Gastrocnemius medialis (tissue), 4 donors: ENCODE measurements around the gene MGAT5. TPM values are rescaled to one million over a fixed set of nuclear protein-coding genes. Genes with fewer than 3 reads are reported as not detected.

Experiments used
- ATAC-seq, 2 donors: fragments of 150-250 bp; one replicate each; pipeline ENCODE4 v1.9.1; 2016
- DNase-seq, 2 donors: peaks; one replicate each; pipeline ENCODE4 v3.0.0-alpha.2; 2019
- H3K27ac ChIP-seq, 4 donors: fragments of 200-600 bp; sonication (generic); 1 replicate in 1 of 4; 2 replicates in 3 of 4; pipeline ENCODE4 v1.5.1; 2016 to 2018; ENCODE audit warnings: mild to moderate bottlenecking in 2 of 4, moderate library complexity in 1 of 4
- H3K27me3 ChIP-seq, 3 donors: fragments of 200-600 bp; sonication (generic) in 2 of 3; 1 replicate in 1 of 3; 2 replicates in 2 of 3; pipeline versions ENCODE4 v1.5.1 to v1.6.0; 2016 to 2019; ENCODE audit warnings: mild to moderate bottlenecking in 1 of 3, moderate library complexity in 1 of 3
- H3K36me3 ChIP-seq, 2 donors: fragments of 200-600 bp; sonication (generic) in 1 of 2; one replicate each; pipeline ENCODE4 v1.5.1; 2017 to 2018
- H3K4me1 ChIP-seq, 2 donors: fragments of 200-600 bp; sonication (generic) in 1 of 2; one replicate each; pipeline ENCODE4 v1.5.1; 2016 to 2017; ENCODE audit warnings: mild to moderate bottlenecking in 2 of 2
- H3K4me3 ChIP-seq, 4 donors: fragments of 200-600 bp; sonication (generic) in 3 of 4; 1 replicate in 1 of 4; 2 replicates in 3 of 4; pipeline ENCODE4 v1.5.1; 2016 to 2019; ENCODE audit warnings: mild to moderate bottlenecking in 2 of 4
- H3K9me3 ChIP-seq, 3 donors: fragments of 200-600 bp; sonication (generic) in 2 of 3; 1 replicate in 1 of 3; 2 replicates in 2 of 3; pipeline ENCODE4 v1.5.1; 2016 to 2019
- CTCF ChIP-seq, 5 experiments: fragments of 450-650 bp in 3 of 5; fragments of 200-600 bp in 2 of 5; sonication (generic) in 2 of 5; IDR thresholded peaks in 4 of 5; conservative IDR thresholded peaks in 1 of 5; 1 replicate in 4 of 5; 2 replicates in 1 of 5; pipeline ENCODE4 v1.5.1; 2016 to 2019; ENCODE audit warnings: antibody characterized with exemption in 5 of 5, mild to moderate bottlenecking in 3 of 5, moderate library complexity in 3 of 5
- POLR2A ChIP-seq, 2 donors: fragments of 450-650 bp; IDR thresholded peaks; one replicate each; pipeline ENCODE4 v1.6.1; 2017; ENCODE audit warnings: antibody characterized with exemption in 2 of 2, mild to moderate bottlenecking in 2 of 2, moderate library complexity in 2 of 2
- in situ Hi-C, 4 donors: fragments of 200-750 bp; cut with MboI; loops; one replicate each; pipeline versions ENCODE4 v1.15.0 to v1.8.0; 2017; ENCODE audit warnings: low sequenced_read_pairs in 4 of 4
- intact Hi-C: fragments of 100-400 bp; cut with DNase I; formaldehyde crosslinking; loops from one replicate; pipeline ENCODE4 v1.15.1; 2023; ENCODE audit warnings: low total_unique reads
- total RNA-seq, 4 donors: library from RNA; depleted of rRNA; stranded (reverse); fragments of >200 nt; gene quantifications; one replicate each; pipeline versions ENCODE4 v1.1.0 to v1.2.3, GENCODE V29; 2016

The MGAT5 gene
- total RNA-seq, 4 donors from 2014 or later: 3.0 to 4.9 (median 3.3) TPM

- DNase-seq: no peak
- no peak for TF ChIP-seq CTCF (IDR thresholded peaks at IDR 0.05 in 4 of 5, conservative IDR thresholded peaks at IDR 0.05 in 1 of 5)
- TF ChIP-seq POLR2A (IDR thresholded peaks at IDR 0.05): no peak
- Histone ChIP-seq H3K36me3 (no peaks in the 10 kb centered on the region), H3K4me3 (no peak overlapping the region), H3K4me1 (peaks cover 6 to 13% of the 10 kb centered on the region in 2 donors), H3K27me3 (no peaks in the 10 kb centered on the region), H3K9me3 (no peaks in the 10 kb centered on the region), H3K27ac (no peak overlapping the region)
- in situ Hi-C loops: loop anchor here in 1 of 4 donors (25.0 kb wide), 2 partner anchors 170 to 545 kb away; no protein-coding TSS in a partner anchor
- ATAC-seq: no peak
- intact Hi-C loops: no loop called here
These were observed 153.4 kb downstream of the MGAT5 start for GRCh38 chr2:134407154-134407890.

- Histone ChIP-seq H3K36me3 (no peaks in the 10 kb centered on the region), H3K4me3 (no peak overlapping the region), H3K27me3 (no peaks in the 10 kb centered on the region), H3K27ac (no peak overlapping the region), H3K9me3 (no peaks in the 10 kb centered on the region), H3K4me1 (peaks cover 6 to 9% of the 10 kb centered on the region in 2 donors)
- TF ChIP-seq POLR2A (IDR thresholded peaks at IDR 0.05) (no peak), CTCF (IDR thresholded peaks at IDR 0.05 in 4 of 5, conservative IDR thresholded peaks at IDR 0.05 in 1 of 5) (no peak)
- in situ Hi-C loops: loop anchor here in 1 of 4 donors (25.0 kb wide), 2 partner anchors 171 to 546 kb away; no protein-coding TSS in a partner anchor
- DNase-seq (no peak), ATAC-seq (no peak)
- intact Hi-C loops: no loop called here
These were observed 154.5 kb downstream of the MGAT5 start for GRCh38 chr2:134408386-134408785.

- Histone ChIP-seq H3K27me3 (no peaks in the 10 kb centered on the region), H3K36me3 (no peaks in the 10 kb centered on the region), H3K9me3 (no peaks in the 10 kb centered on the region), H3K4me3 (no peak overlapping the region), H3K4me1 (peaks cover 6 to 9% of the 10 kb centered on the region in 2 donors), H3K27ac (no peak overlapping the region)
- TF ChIP-seq POLR2A (IDR thresholded peaks at IDR 0.05): no peak
- TF ChIP-seq CTCF (IDR thresholded peaks at IDR 0.05 in 4 of 5, conservative IDR thresholded peaks at IDR 0.05 in 1 of 5): no peak
- in situ Hi-C loops (loop anchor here in 1 of 4 donors (25.0 kb wide), 2 partner anchors 171 to 546 kb away; no protein-coding TSS in a partner anchor), intact Hi-C loops (no loop called here)
- DNase-seq: no peak
- no peak for ATAC-seq
These were observed 154.9 kb downstream of the MGAT5 start for GRCh38 chr2:134408791-134409190.

GRCh38 chr2:134410006-134410405 is 156.1 kb downstream of the MGAT5 start:
- Histone ChIP-seq H3K4me3 (no peak overlapping the region), H3K9me3 (no peaks in the 10 kb centered on the region), H3K27me3 (no peaks in the 10 kb centered on the region), H3K27ac (no peak overlapping the region), H3K4me1 (peaks cover 6 to 9% of the 10 kb centered on the region in 2 donors), H3K36me3 (no peaks in the 10 kb centered on the region)
- in situ Hi-C loops (loop anchor here (5.0 to 25.0 kb wide), 4 partner anchors 173 to 548 kb away; no protein-coding TSS in a partner anchor), intact Hi-C loops (loop anchor here (5.0 kb wide), 1 partner anchor 523 kb away; no protein-coding TSS in a partner anchor)
- no peak for ATAC-seq
- TF ChIP-seq CTCF (IDR thresholded peaks at IDR 0.05 in 4 of 5, conservative IDR thresholded peaks at IDR 0.05 in 1 of 5) (no peak), POLR2A (IDR thresholded peaks at IDR 0.05) (no peak)
- no peak for DNase-seq
